Ishikawa (cell line): ENCODE results near the gene ACVR1.

Experiments used
- CEBPB ChIP-seq: IDR thresholded peaks from 2 replicates; pipeline ENCODE4 v1.6.1; 2012
- RAD21 ChIP-seq: IDR thresholded peaks from 2 replicates; pipeline ENCODE4 v1.6.1; 2012; ENCODE audit warnings: low read depth
- REST ChIP-seq: IDR thresholded peaks from 2 replicates; pipeline ENCODE4 v1.6.1; 2012; ENCODE audit warnings: low read depth, mild to moderate bottlenecking

- TF ChIP-seq REST (no peak), RAD21 (no peak), CEBPB (no peak)
Measured at GRCh38 chr2:157787364-157787938, 88.7 kb downstream of the ACVR1 start.
